Activated naive CD4-positive, alpha-beta T cell treated with anti-CD3 and anti-CD28 coated beads, Interleukin-2, amount 10 ng/mL, durations not matched to agents 7 days and 5 days (primary cell): ENCODE results near the gene ADAMTS2.

Experiments used
- CTCF ChIA-PET: fragments of 350-600 bp; sonication (Branson Sonifier 250); formaldehyde crosslinking; loops from one replicate; lab custom pipeline; 2021; ENCODE audit warnings: antibody characterized with exemption; lab: Charles Lee
- DNase-seq: peaks from one replicate; pipeline ENCODE4 v3.0.0-alpha.2; 2020
- H3K27ac Mint-ChIP-seq: one replicate; pipeline ENCODE4 v1.8.0; 2021; ENCODE audit warnings: mild to moderate bottlenecking, moderate library complexity, mixed read lengths
- H3K27me3 Mint-ChIP-seq: one replicate; pipeline ENCODE4 v1.8.0; 2021; ENCODE audit warnings: mild to moderate bottlenecking, mixed read lengths
- H3K36me3 Mint-ChIP-seq: one replicate; pipeline ENCODE4 v1.8.0; 2021; ENCODE audit warnings: mixed read lengths
- H3K4me1 Mint-ChIP-seq: one replicate; pipeline ENCODE4 v1.8.0; 2021; ENCODE audit warnings: mixed read lengths
- H3K4me3 Mint-ChIP-seq: one replicate; pipeline ENCODE4 v1.8.0; 2021; ENCODE audit warnings: mild to moderate bottlenecking, moderate library complexity, mixed read lengths
- H3K9me3 Mint-ChIP-seq: one replicate; pipeline ENCODE4 v1.8.0; 2021; ENCODE audit warnings: mixed read lengths

ADAMTS2 gene

DNA sequence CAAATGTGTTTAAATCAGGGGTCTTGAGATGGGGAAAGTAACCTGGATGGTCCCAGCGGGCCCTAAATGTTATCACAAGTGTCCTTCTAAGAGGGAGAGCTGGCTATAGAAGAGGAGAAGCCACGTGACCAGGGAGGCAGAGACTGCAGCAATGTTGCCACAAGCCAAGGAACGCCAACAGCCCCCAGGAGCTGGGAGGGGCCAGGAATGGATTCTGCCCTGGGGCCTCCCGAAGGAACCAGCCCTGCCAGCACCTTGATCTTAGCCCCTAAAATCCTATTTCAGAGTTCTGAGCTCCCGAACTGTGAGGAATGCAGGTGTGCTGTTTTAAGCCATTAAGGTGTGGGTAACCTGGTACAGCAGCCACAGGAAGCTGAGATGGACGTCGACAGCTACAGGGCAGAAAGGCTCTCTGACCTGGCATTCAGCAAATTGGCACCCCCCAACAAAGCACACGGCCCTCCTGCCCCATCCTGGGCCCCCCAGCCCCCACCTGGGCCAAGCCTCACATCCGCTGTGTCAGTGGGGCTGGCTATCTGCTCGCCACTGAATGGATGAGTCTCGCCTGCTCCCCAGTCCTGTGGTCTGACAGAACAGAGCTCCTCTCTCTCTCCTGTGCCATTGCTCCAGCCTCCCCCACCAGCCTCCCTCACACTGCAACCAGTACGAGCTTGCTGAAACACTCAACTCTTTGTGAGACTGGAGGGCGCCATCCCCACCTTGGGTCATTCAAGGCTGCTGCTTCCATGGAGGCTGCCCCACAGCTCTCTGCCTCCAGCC is 78.8 kb downstream of the ADAMTS2 start:
- no peaks in the 10 kb centered on the region for H3K36me3 Mint-ChIP-seq
- no peak overlapping the region for H3K4me3 Mint-ChIP-seq
- CTCF ChIA-PET, result interaction anchor here (0.6 kb wide), 1 partner anchor 217 kb away, joined by 4 read pairs; no protein-coding TSS in a partner anchor
- no peak for DNase-seq
- H3K27ac Mint-ChIP-seq, result no peak overlapping the region
- H3K9me3 Mint-ChIP-seq, result no peaks in the 10 kb centered on the region
- H3K4me1 Mint-ChIP-seq, result no peaks in the 10 kb centered on the region
- H3K27me3 Mint-ChIP-seq, result peaks cover 8% of the 10 kb centered on the region

DNA sequence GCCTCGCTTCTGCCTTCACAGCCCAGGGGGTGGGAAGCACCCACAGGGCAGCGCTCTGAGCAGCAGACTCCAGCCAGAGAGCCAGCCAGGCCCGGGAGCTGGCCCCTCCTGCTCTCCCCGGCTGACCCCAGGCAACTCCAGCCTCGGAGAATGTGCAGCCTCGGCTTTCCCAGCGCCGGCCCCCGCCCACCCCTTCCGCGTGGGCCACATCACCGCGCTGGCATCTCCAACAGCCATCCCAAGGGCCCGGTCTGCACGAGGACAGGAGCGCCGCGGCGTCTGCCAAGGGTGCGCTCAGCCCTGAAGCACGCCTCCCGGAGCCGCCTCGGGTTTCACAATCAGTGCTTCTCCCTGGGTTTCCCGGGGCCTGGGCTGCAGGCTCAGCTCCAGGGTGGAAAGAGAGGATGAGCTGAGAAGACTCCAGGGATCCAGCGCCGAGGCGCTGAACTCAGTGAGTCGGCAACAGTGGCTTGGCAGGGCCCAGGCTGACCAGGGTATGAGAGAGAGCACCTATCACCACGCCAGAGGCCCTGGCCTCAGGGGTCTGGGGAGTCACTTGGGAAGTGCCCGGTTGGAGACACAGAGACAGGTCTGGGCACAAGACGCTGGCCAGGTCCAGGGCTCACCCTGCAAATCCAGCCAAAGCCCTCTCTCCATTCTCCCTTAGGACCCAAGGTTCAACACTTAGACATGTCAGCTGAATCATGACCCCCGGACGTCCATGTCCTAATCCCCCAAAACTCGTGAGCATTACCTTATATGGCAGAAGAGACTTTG is 79.6 kb downstream of the ADAMTS2 start:
- Mint-ChIP-seq H3K27me3 (peaks cover 8% of the 10 kb centered on the region), H3K4me1 (no peaks in the 10 kb centered on the region), H3K9me3 (no peaks in the 10 kb centered on the region), H3K4me3 (no peak overlapping the region), H3K27ac (no peak overlapping the region), H3K36me3 (no peaks in the 10 kb centered on the region)
- CTCF ChIA-PET, result no interaction called here
- no peak for DNase-seq

DNA sequence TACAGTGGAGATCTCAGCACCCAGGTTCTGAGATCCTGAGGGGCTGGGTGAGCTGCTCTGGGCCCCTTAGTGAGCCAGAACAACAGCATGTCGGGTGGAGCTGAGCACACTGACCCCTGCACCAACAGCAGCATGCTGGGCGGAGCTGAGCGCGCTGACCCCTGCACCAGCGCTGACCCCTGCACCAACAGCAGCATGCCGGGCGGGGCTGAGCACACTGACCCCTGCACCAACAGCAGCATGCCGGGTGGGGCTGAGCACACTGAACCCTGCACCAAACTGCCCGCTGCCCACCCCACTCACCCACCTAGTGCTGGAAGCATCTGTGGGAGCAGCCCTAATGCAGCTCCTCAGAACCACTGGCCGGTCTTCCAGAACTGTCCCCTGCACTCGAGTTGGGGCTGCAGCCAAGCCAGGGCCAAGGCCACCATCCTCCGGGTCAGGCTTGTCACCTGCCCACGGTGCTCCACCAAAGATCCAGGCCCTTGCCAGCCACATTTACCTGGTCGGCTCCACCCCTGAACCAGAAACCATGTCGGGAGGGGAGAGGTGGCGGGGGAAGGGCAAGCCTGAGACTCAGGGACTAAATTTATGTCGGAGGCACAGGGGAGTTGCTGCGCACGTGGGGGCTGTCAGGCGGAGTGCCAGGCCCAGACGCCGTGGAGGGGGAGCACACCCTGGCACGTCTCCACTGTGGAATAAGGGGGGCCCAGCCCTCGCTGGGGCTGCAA is 80.3 kb downstream of the ADAMTS2 start:
- no peaks in the 10 kb centered on the region for H3K9me3 Mint-ChIP-seq
- CTCF ChIA-PET, result no interaction called here
- no peak overlapping the region for H3K27ac Mint-ChIP-seq
- H3K27me3 Mint-ChIP-seq, result peaks cover 8% of the 10 kb centered on the region
- DNase-seq, result no peak
- H3K36me3 Mint-ChIP-seq, result no peaks in the 10 kb centered on the region
- no peaks in the 10 kb centered on the region for H3K4me1 Mint-ChIP-seq
- no peak overlapping the region for H3K4me3 Mint-ChIP-seq

DNA sequence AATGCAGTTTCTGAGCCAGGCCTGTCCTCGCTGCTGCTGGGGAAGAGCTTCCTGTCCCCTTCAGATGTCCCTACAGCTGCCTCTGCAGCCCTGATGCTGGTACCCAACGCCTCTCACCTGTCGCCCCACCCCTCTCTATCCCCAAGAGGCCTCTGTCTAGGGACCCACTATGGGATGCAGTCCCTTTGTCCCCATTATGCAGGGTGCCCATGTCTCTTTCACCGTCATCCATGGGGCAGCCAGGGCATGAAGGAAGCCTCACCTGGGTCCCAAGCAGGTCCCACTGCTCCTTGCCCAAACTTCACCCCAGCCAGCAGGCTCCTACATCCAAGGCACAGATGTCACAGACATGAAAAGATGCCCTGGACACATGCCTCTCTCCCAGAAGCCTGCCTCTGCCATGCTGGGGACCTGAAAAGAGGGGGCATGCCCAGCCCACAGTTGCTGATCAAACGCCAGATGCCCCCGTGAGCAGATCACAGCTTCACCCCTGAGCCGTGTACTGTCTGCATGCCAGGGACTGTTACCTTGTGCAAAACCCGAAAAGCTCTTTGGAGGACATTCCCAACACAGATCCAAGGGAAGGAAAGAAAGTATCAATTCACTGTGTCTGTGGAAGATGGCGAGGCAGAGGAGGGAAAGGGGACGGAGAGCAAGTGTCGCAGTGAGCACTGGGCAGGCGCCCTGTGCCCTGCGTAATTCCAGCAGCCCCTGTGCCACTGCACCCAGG is 81.0 kb downstream of the ADAMTS2 start:
- Mint-ChIP-seq H3K36me3 (no peaks in the 10 kb centered on the region), H3K4me3 (no peak overlapping the region), H3K9me3 (no peaks in the 10 kb centered on the region), H3K27me3 (peaks cover 8% of the 10 kb centered on the region), H3K27ac (no peak overlapping the region), H3K4me1 (no peaks in the 10 kb centered on the region)
- DNase-seq, result no peak
- CTCF ChIA-PET, result no interaction called here

DNA sequence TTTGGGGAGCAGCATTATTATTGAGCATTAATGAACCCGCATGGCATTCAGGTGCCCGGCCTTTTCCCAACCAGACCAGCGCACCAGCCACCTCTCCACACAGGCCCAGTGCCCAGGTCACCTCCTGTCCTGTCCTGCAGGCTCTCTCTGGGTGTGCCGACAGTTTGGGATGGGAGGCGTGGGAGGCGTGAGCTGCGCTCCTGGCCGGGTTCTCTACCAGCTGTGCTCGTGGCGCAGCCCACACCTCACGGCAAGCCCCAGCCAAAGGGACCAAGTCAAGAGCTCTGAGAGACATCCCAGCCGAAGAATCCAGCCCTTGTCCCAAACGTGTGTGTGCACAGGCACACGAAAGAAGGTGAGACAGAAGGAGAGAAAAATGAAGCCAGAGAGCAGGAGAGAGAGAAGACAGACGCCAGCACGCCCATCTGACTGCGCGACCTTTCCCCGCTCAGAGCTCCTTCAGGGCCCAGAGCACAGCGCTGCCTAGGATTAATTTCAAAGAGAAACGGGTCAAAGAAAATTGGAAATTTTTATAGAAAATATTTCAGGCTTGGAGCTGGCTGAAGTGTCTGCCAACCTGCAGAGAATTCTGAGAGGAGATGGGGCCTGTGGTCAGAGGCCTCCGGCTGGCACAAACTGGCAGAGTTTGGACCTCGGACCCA is 81.7 kb downstream of the ADAMTS2 start:
- H3K9me3 Mint-ChIP-seq, result no peaks in the 10 kb centered on the region
- no peak for DNase-seq
- CTCF ChIA-PET, result no interaction called here
- H3K27ac Mint-ChIP-seq, result no peak overlapping the region
- no peaks in the 10 kb centered on the region for H3K4me1 Mint-ChIP-seq
- H3K4me3 Mint-ChIP-seq, result no peak overlapping the region
- H3K27me3 Mint-ChIP-seq, result peaks cover 8% of the 10 kb centered on the region
- no peaks in the 10 kb centered on the region for H3K36me3 Mint-ChIP-seq

DNA sequence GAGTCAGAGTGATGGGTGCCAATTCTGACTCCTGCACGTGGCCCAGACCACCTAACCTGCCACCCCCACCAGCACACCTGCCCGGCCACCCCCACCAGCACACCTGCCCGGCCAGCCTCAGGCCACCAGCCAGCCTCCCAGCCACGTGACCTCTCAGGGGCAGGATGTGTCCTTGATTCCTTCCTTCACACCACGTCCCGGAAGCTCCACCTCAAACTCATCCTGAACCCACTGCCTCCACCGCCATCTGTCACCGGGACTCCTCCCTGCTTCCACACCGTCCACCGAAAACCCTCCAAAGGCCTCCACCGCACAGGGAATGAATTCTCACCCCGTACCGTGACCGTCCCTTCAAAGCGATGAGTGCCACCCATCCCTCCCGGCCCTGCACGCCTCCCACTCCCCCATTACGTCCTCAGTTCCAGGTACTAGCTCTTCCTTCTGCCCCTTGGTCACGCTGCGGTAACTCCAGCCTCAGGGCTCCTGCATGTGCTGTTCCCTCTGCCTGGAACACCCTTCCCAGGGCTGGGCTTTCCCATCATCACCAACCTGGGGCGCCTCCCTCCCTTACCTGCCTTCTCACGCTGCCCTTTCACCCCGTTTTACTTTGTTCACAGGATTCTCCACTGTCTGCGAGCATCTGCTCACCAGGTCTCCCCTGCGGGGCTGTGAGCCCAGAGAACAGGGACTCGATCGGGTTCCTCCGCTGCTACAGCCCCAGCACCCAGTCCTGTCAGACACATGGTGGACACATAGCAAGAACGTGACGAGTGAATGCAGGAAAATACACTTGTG is 82.9 kb downstream of the ADAMTS2 start:
- Mint-ChIP-seq H3K27ac (no peak overlapping the region), H3K4me1 (no peaks in the 10 kb centered on the region), H3K9me3 (no peaks in the 10 kb centered on the region), H3K27me3 (peaks cover 8% of the 10 kb centered on the region), H3K4me3 (no peak overlapping the region), H3K36me3 (no peaks in the 10 kb centered on the region)
- CTCF ChIA-PET, result no interaction called here
- DNase-seq, result no peak

DNA sequence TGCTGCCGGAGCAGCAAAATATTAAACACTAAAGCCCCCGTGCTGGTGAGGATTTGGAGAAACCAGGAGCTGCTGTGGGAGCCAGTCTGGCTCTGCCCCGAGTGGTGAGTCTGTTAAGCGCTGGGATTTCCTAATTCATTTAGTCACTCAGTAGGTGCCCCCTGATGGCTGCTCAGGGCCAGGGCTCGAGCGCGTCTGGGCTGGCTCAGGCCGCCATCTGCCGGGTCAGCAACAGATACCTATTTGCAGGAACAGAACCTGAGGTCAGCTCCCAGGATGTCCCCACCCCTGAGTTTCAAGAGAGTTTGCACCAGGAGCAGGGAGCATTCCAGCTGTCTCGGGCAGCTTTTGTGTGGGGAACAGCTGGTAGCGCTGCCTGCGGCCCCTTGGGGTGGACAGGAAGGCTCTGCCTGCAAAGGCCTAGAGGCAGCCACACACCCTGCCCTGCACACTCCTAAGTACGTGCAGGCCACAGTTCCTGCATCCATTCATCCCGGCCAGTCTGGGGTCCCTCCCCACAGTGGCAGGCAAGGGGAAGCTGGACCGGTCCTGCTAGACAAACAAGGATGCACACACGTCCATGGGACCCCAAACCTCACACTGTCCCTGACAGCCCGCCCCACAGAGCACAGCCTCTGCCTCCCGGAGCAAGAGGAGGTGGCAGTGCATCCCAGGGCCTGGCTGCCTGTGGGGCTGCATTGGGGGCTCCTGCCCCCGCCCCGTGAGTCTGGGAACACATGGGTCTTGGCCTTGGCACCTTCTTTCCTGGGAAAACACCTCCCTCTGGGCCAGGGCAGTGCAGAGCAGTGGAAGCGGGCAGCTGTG is 83.7 kb downstream of the ADAMTS2 start:
- Mint-ChIP-seq H3K27me3 (peaks cover 8% of the 10 kb centered on the region), H3K36me3 (no peaks in the 10 kb centered on the region), H3K4me3 (no peak overlapping the region), H3K4me1 (no peaks in the 10 kb centered on the region), H3K27ac (no peak overlapping the region), H3K9me3 (no peaks in the 10 kb centered on the region)
- CTCF ChIA-PET, result no interaction called here
- no peak for DNase-seq

DNA sequence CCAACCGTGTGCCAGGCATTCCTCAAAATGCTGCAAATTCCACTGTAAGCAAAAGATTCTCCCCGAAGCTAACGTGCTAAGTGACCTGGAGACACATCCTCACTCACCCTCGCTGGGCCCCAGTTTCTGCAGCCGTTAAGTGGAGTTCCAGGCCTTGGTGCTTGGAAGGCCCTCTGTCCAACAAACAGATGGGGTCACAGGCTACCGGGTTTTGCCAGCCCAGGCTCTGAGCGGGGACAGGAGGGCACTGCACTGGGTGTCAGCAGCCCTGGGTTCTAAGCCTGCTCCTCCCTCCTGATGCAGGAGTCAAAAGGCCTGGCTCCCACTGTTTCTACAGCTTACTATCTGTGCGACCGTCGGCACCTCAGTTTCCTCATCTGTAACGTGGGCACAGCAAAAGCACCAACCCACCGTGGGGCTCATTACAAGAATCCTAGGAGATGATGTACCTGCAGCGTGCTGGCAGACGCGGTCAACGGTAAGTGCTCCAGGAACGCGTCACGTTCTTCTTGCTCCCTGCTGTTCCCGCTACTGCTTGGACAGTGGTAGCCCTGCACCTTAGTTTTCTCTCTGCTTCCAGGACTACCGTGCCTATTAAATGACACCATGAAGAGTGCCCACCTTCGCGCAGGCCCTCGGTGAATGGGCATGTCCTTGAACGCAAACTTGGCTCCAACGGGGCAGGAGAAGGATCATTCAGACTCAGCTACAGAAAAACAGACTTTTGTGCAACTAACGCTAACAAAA is 84.8 kb downstream of the ADAMTS2 start:
- no peaks in the 10 kb centered on the region for H3K9me3 Mint-ChIP-seq
- no peaks in the 10 kb centered on the region for H3K4me1 Mint-ChIP-seq
- CTCF ChIA-PET, result no interaction called here
- H3K4me3 Mint-ChIP-seq, result no peak overlapping the region
- DNase-seq, result no peak
- peaks cover 3% of the 10 kb centered on the region for H3K27me3 Mint-ChIP-seq
- H3K36me3 Mint-ChIP-seq, result no peaks in the 10 kb centered on the region
- no peak overlapping the region for H3K27ac Mint-ChIP-seq

DNA sequence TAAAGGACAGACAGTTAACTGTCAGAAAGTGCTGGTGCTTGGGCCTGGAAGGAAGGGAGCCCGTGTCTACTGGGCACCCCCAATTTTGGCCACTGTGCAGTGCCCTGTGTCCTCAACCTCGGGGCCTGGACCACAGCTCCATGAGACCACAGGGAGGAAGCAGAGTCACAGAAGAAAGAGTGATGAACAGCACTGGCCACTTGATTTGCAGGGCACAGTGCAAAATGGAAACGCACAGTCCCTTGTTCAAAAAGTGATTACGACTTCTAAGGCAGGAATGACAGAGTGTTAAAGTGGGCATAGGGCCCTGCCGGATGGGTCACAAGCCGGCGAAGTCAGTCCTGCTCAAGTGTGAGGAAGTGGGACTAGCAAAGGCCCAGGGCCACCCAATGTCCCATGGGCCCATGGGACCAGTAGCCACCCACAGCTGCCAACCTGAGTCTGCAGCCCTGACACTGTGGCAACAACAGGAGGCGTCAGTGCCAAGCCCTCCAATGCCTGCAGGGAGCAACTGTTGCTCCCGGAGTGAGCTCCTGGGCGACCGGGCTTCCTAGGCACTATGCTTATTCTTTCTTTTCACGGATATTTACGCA is 85.4 kb downstream of the ADAMTS2 start:
- Mint-ChIP-seq H3K4me3 (no peak overlapping the region), H3K4me1 (no peaks in the 10 kb centered on the region)

DNA sequence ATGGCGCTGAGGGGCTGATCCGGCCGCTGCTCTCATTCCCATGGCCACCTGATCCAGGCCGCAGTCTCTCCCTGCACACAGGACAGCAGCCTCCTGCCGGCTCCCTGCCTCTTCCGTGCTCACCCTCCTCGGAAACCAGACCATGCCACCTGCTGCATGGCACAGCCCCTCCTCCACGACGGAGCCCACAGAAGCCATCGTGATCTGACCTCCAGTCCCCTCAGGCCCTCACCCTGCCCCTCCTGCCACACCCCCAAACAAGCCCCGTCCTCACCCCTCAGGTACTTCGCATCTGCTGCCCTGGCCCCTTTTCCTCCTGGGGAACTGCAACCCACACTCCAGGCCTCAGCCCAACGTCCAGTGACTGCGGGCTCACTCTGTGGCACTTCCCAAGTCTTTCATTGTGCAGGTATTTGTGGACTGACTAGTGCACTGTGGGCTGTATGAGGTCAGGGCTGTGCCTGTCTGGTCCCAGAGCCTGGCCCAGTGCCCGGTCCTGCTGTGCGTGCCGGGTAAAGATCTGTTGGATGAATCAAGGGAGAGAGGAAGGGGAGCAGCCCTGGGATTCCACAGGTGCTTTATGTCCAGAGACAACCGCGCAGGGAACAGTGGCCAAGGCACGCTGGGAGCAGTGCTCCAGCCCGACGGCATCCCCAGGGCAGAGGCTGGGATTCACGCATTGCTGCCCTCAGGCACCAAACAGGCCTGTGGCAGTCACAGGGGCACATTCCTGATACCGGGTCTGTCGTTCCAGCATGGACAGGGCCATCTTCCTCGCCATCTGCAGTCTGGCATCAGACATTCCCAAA is 86.1 kb downstream of the ADAMTS2 start:
- Mint-ChIP-seq H3K9me3 (no peaks in the 10 kb centered on the region), H3K4me3 (no peak overlapping the region), H3K27ac (no peak overlapping the region), H3K27me3 (peaks cover 3% of the 10 kb centered on the region), H3K4me1 (no peaks in the 10 kb centered on the region), H3K36me3 (no peaks in the 10 kb centered on the region)
- CTCF ChIA-PET, result no interaction called here
- DNase-seq, result peak; percentile 10

More for the DNA sequence above, 85.4 kb downstream of the ADAMTS2 start:
- CTCF ChIA-PET, result no interaction called here
- DNase-seq, result no peak
- Mint-ChIP-seq H3K36me3 (no peaks in the 10 kb centered on the region), H3K9me3 (no peaks in the 10 kb centered on the region), H3K27ac (no peak overlapping the region), H3K27me3 (peaks cover 3% of the 10 kb centered on the region)
